ENCODE data around the gene CCBE1.

The CCBE1 gene

GRCh38 chr18:59690996-59691395, 6.2 kb downstream of the CCBE1 start:
- Histone ChIP-seq H3K4me3 (no peak overlapping the region), H3K4me1 (peaks cover 0 to 16% (median 10%) of the 10 kb centered on the region in 10 experiments; a peak in 13 of 20 replicates), H3K27ac (no peak overlapping the region), H3K36me3 (no peaks in the 10 kb centered on the region), H4K20me1 (no peaks in the 10 kb centered on the region), H3K4me2 (peak overlapping the region in 9 of 11 experiments; percentile 27 to 65 (median 42); a peak in 14 of 22 replicates), H3K9me3 (replicated peaks in 1 of 11) (peaks cover 0 to 5% (median 0%) of the 10 kb centered on the region in 11 experiments; a peak in 6 of 22 replicates), H3K27me3 (no peaks in the 10 kb centered on the region), H3K9ac (no peak overlapping the region)
- no peak for TF ChIP-seq Cebpa-rat (IDR thresholded peaks at IDR 0.05)

- no peaks in the 10 kb centered on the region for H3K9me3 ChIP-seq (replicated peaks in 1 of 11)
- no peak overlapping the region for H3K27ac ChIP-seq
- no peaks in the 10 kb centered on the region for H3K27me3 ChIP-seq
- H3K9ac ChIP-seq, result no peak overlapping the region
- H3K36me3 ChIP-seq, result no peaks in the 10 kb centered on the region
- peaks cover 0 to 16% (median 10%) of the 10 kb centered on the region in 10 experiments; a peak in 13 of 20 replicates for H3K4me1 ChIP-seq
- H3K4me2 ChIP-seq, result peak overlapping the region; percentile 27 to 65 (median 39); a peak in 18 of 22 replicates
- H3K4me3 ChIP-seq, result no peak overlapping the region
- no peak for TF ChIP-seq Cebpa-rat (IDR thresholded peaks at IDR 0.05)
- no peaks in the 10 kb centered on the region for H4K20me1 ChIP-seq
Measured at GRCh38 chr18:59690186-59690982, 6.8 kb downstream of the CCBE1 start.

GRCh38 chr18:59689756-59690155, 7.5 kb downstream of the CCBE1 start:
- Histone ChIP-seq H4K20me1 (no peaks in the 10 kb centered on the region), H3K9me3 (replicated peaks in 1 of 11) (no peaks in the 10 kb centered on the region), H3K27me3 (no peaks in the 10 kb centered on the region), H3K9ac (no peak overlapping the region), H3K4me2 (peak overlapping the region in 4 of 11 experiments; percentile 42 to 65 (median 48); a peak in 5 of 22 replicates), H3K27ac (no peak overlapping the region), H3K36me3 (no peaks in the 10 kb centered on the region), H3K4me1 (peaks cover 0 to 16% (median 10%) of the 10 kb centered on the region in 10 experiments; a peak in 13 of 20 replicates), H3K4me3 (no peak overlapping the region)
- no peak for TF ChIP-seq Cebpa-rat (IDR thresholded peaks at IDR 0.05)

GRCh38 chr18:59686260-59686659, 11.0 kb downstream of the CCBE1 start:
- Histone ChIP-seq H3K36me3 (no peaks in the 10 kb centered on the region), H3K9ac (no peak overlapping the region), H3K4me2 (no peak overlapping the region), H3K4me3 (no peak overlapping the region), H3K4me1 (peaks cover 0 to 14% (median 10%) of the 10 kb centered on the region in 10 experiments; a peak in 13 of 20 replicates), H3K9me3 (replicated peaks in 1 of 11) (no peaks in the 10 kb centered on the region), H3K27me3 (no peaks in the 10 kb centered on the region), H4K20me1 (no peaks in the 10 kb centered on the region), H3K27ac (no peak overlapping the region)
- TF ChIP-seq Cebpa-rat (IDR thresholded peaks at IDR 0.05), result no peak

GRCh38 chr18:59685501-59685900, 11.7 kb downstream of the CCBE1 start:
- no peak overlapping the region for H3K4me2 ChIP-seq
- no peak for TF ChIP-seq Cebpa-rat (IDR thresholded peaks at IDR 0.05)
- H3K9me3 ChIP-seq (replicated peaks in 1 of 11), result no peaks in the 10 kb centered on the region

GRCh38 chr18:59684777-59685176, 12.4 kb downstream of the CCBE1 start:
- Histone ChIP-seq H3K4me1 (peaks cover 0 to under 1% (median 0%) of the 10 kb centered on the region in 10 experiments; a peak in 1 of 20 replicates), H3K36me3 (no peaks in the 10 kb centered on the region), H3K9me3 (replicated peaks in 1 of 11) (no peaks in the 10 kb centered on the region), H4K20me1 (no peaks in the 10 kb centered on the region), H3K4me2 (no peak overlapping the region), H3K4me3 (no peak overlapping the region), H3K27ac (no peak overlapping the region), H3K9ac (no peak overlapping the region), H3K27me3 (no peaks in the 10 kb centered on the region)
- TF ChIP-seq Cebpa-rat (IDR thresholded peaks at IDR 0.05), result no peak

More at GRCh38 chr18:59685501-59685900, 11.7 kb downstream of the CCBE1 start:
- no peak overlapping the region for H3K27ac ChIP-seq
- no peaks in the 10 kb centered on the region for H3K36me3 ChIP-seq
- H3K9ac ChIP-seq, result no peak overlapping the region
- H3K27me3 ChIP-seq, result no peaks in the 10 kb centered on the region
- H3K4me3 ChIP-seq, result no peak overlapping the region
- no peaks in the 10 kb centered on the region for H4K20me1 ChIP-seq
- peaks cover 0 to 8% (median 4%) of the 10 kb centered on the region in 10 experiments; a peak in 13 of 20 replicates for H3K4me1 ChIP-seq

- H3K4me1 ChIP-seq, result no peaks in the 10 kb centered on the region
- H3K4me3 ChIP-seq, result no peak overlapping the region
- no peaks in the 10 kb centered on the region for H3K27me3 ChIP-seq
- H3K36me3 ChIP-seq, result no peaks in the 10 kb centered on the region
- no peaks in the 10 kb centered on the region for H3K9me3 ChIP-seq (replicated peaks in 1 of 11)
- no peaks in the 10 kb centered on the region for H4K20me1 ChIP-seq
- H3K9ac ChIP-seq, result no peak overlapping the region
- TF ChIP-seq Cebpa-rat (IDR thresholded peaks at IDR 0.05), result no peak
- no peak overlapping the region for H3K4me2 ChIP-seq
- H3K27ac ChIP-seq, result no peak overlapping the region
Measured at GRCh38 chr18:59681521-59682004, 15.7 kb downstream of the CCBE1 start.

GRCh38 chr18:59681051-59681450, 16.2 kb downstream of the CCBE1 start:
- no peaks in the 10 kb centered on the region for H3K9me3 ChIP-seq (replicated peaks in 1 of 11)
- H3K27me3 ChIP-seq, result no peaks in the 10 kb centered on the region
- no peak overlapping the region for H3K4me2 ChIP-seq
- no peak overlapping the region for H3K9ac ChIP-seq
- TF ChIP-seq Cebpa-rat (IDR thresholded peaks at IDR 0.05), result no peak
- no peak overlapping the region for H3K4me3 ChIP-seq
- H3K27ac ChIP-seq, result no peak overlapping the region
- no peaks in the 10 kb centered on the region for H3K4me1 ChIP-seq
- H3K36me3 ChIP-seq, result no peaks in the 10 kb centered on the region
- H4K20me1 ChIP-seq, result no peaks in the 10 kb centered on the region

GRCh38 chr18:59675346-59675745, 21.9 kb downstream of the CCBE1 start:
- Histone ChIP-seq H3K9me3 (replicated peaks in 1 of 11) (no peaks in the 10 kb centered on the region), H4K20me1 (no peaks in the 10 kb centered on the region), H3K9ac (no peak overlapping the region), H3K27me3 (no peaks in the 10 kb centered on the region), H3K4me3 (no peak overlapping the region), H3K4me1 (no peaks in the 10 kb centered on the region), H3K36me3 (no peaks in the 10 kb centered on the region), H3K4me2 (no peak overlapping the region), H3K27ac (no peak overlapping the region)
- no peak for TF ChIP-seq Cebpa-rat (IDR thresholded peaks at IDR 0.05)

GRCh38 chr18:59674903-59675270, 22.3 kb downstream of the CCBE1 start:
- no peaks in the 10 kb centered on the region for H3K36me3 ChIP-seq
- H4K20me1 ChIP-seq, result no peaks in the 10 kb centered on the region
- no peaks in the 10 kb centered on the region for H3K27me3 ChIP-seq
- no peak overlapping the region for H3K4me3 ChIP-seq
- H3K9ac ChIP-seq, result no peak overlapping the region
- no peak for TF ChIP-seq Cebpa-rat (IDR thresholded peaks at IDR 0.05)
- H3K4me2 ChIP-seq, result no peak overlapping the region
- no peaks in the 10 kb centered on the region for H3K9me3 ChIP-seq (replicated peaks in 1 of 11)
- H3K27ac ChIP-seq, result no peak overlapping the region
- H3K4me1 ChIP-seq, result no peaks in the 10 kb centered on the region
